ENCODE measurements around the gene VSNL1. TPM values are rescaled to one million over a fixed set of nuclear protein-coding genes. Genes with fewer than 3 reads are reported as not detected.

Gene VSNL1
- total RNA-seq, 1 donor: 0.36 TPM

DNA sequence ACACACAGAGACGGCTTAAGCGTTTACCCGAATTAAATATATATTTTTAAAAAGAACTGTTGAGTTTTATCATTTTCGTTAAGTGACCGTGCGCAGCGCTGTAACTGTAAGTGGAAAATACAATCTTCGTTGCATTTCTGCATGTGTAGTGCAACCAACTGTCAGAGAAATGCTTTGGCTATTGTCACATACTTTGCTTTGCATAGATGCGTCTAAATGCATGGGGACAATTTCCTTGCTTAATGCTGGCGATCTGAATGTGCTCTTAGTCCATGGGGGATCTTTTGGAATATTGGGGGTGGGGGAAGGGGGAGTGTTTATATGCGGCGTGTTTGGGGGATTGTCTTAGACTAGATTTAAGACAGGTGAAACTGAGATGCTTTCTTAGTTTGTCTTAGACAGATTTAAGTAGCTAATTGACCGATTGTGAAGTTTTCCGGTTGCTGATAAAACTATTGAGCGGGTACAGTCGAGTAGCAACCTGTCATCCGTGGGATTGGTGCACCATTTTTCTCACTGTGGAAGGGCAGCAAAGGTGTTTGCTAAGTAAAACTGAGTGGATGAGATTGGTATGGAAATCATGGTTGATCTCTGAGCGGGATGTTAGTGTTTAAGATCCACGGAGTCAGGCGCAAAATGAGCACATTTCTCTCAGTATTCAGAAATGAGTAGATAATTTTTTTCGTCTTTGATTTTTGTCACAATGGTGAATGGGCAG, 476 bp downstream of the VSNL1 start:
- peak overlapping the region; percentile 67 for H3K4me3 ChIP-seq (ENCODE audit: insufficient read depth, low read length)
- no peaks in the 10 kb centered on the region for H3K36me3 ChIP-seq (ENCODE audit: insufficient read depth, low read length)
- peak; percentile 27 for DNase-seq (ENCODE audit: insufficient read length, low spot score, missing footprints)
- no peaks in the 10 kb centered on the region for H3K9me3 ChIP-seq (ENCODE audit: low read depth, low read length)
- H3K27me3 ChIP-seq (ENCODE audit: insufficient read depth, low read length): peaks cover 61% of the 10 kb centered on the region
- peak overlapping the region; percentile 72 for H3K4me2 ChIP-seq (ENCODE audit: insufficient read depth, low read length)
- no peaks in the 10 kb centered on the region for H4K20me1 ChIP-seq (ENCODE audit: insufficient read depth, low read length)
- H3K4me1 ChIP-seq (ENCODE audit: insufficient read depth, low read length): peaks cover 5% of the 10 kb centered on the region
- no peak for TF ChIP-seq CTCF (IDR thresholded peaks at IDR 0.05; ENCODE audit: extremely low read depth, low read depth, low read length)
- H3K27ac ChIP-seq (ENCODE audit: low read depth, low read length): no peak overlapping the region
- no peak overlapping the region for H2AFZ ChIP-seq (ENCODE audit: low read length)
- no peaks in the 10 kb centered on the region for H3K79me2 ChIP-seq (ENCODE audit: insufficient read depth, low read length)

GRCh38 chr2:17541531-17541950, 1.0 kb downstream of the VSNL1 start:
- no peaks in the 10 kb centered on the region for H3K9me3 ChIP-seq (ENCODE audit: low read depth, low read length)
- H3K36me3 ChIP-seq (ENCODE audit: insufficient read depth, low read length): no peaks in the 10 kb centered on the region
- no peak overlapping the region for H3K27ac ChIP-seq (ENCODE audit: low read depth, low read length)
- no peaks in the 10 kb centered on the region for H3K79me2 ChIP-seq (ENCODE audit: insufficient read depth, low read length)
- no peak for TF ChIP-seq CTCF (IDR thresholded peaks at IDR 0.05; ENCODE audit: extremely low read depth, low read depth, low read length)
- H3K27me3 ChIP-seq (ENCODE audit: insufficient read depth, low read length): peaks cover 61% of the 10 kb centered on the region
- H4K20me1 ChIP-seq (ENCODE audit: insufficient read depth, low read length): no peaks in the 10 kb centered on the region
- H3K4me1 ChIP-seq (ENCODE audit: insufficient read depth, low read length): peaks cover 5% of the 10 kb centered on the region
- no peak overlapping the region for H3K4me2 ChIP-seq (ENCODE audit: insufficient read depth, low read length)
- no peak overlapping the region for H3K4me3 ChIP-seq (ENCODE audit: insufficient read depth, low read length)
- DNase-seq (ENCODE audit: insufficient read length, low spot score, missing footprints): no peak
- no peak overlapping the region for H2AFZ ChIP-seq (ENCODE audit: low read length)

GRCh38 chr2:17542471-17542870, 2.0 kb downstream of the VSNL1 start:
- H3K79me2 ChIP-seq (ENCODE audit: insufficient read depth, low read length): no peaks in the 10 kb centered on the region
- H4K20me1 ChIP-seq (ENCODE audit: insufficient read depth, low read length): no peaks in the 10 kb centered on the region
- DNase-seq (ENCODE audit: insufficient read length, low spot score, missing footprints): no peak
- peaks cover 5% of the 10 kb centered on the region for H3K4me1 ChIP-seq (ENCODE audit: insufficient read depth, low read length)
- H3K4me3 ChIP-seq (ENCODE audit: insufficient read depth, low read length): no peak overlapping the region
- H3K27me3 ChIP-seq (ENCODE audit: insufficient read depth, low read length): peaks cover 60% of the 10 kb centered on the region
- H3K36me3 ChIP-seq (ENCODE audit: insufficient read depth, low read length): no peaks in the 10 kb centered on the region
- H2AFZ ChIP-seq (ENCODE audit: low read length): no peak overlapping the region
- no peak overlapping the region for H3K27ac ChIP-seq (ENCODE audit: low read depth, low read length)
- no peak for TF ChIP-seq CTCF (IDR thresholded peaks at IDR 0.05; ENCODE audit: extremely low read depth, low read depth, low read length)
- no peak overlapping the region for H3K4me2 ChIP-seq (ENCODE audit: insufficient read depth, low read length)
- H3K9me3 ChIP-seq (ENCODE audit: low read depth, low read length): no peaks in the 10 kb centered on the region

DNA sequence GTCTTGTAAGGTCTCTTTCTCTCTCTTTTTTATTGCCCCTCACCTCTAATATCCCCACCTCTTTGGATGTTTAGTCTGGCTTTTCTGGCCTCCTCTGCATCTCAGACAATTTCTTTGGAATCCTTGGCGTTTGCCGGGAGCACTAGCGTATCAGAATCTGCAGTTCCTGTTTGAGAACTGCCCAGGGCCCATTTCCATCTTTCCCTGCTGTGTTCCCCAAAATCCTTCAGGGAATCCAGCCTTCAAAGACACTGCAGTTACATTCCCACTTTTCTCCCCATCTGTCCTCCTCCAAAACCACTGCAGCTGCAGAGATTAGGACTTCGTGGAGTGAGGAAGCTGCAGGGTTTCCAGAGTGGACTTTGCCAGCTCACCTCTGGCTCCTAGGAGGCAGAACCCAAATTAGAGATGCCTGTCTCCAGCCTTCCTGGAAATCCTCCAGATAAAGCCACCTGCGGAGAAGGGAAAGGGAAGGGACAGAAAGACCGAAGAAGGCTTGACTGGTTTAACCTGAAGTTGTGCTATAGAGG, 2.7 kb downstream of the VSNL1 start:
- Histone ChIP-seq H3K27ac (ENCODE audit: low read depth, low read length) (no peak overlapping the region), H4K20me1 (ENCODE audit: insufficient read depth, low read length) (no peaks in the 10 kb centered on the region), H3K27me3 (ENCODE audit: insufficient read depth, low read length) (peaks cover 55% of the 10 kb centered on the region), H3K9me3 (ENCODE audit: low read depth, low read length) (no peaks in the 10 kb centered on the region), H3K4me2 (ENCODE audit: insufficient read depth, low read length) (no peak overlapping the region), H3K4me3 (ENCODE audit: insufficient read depth, low read length) (no peak overlapping the region), H3K79me2 (ENCODE audit: insufficient read depth, low read length) (no peaks in the 10 kb centered on the region), H3K4me1 (ENCODE audit: insufficient read depth, low read length) (peaks cover 5% of the 10 kb centered on the region), H2AFZ (ENCODE audit: low read length) (no peak overlapping the region), H3K36me3 (ENCODE audit: insufficient read depth, low read length) (no peaks in the 10 kb centered on the region)
- DNase-seq (ENCODE audit: insufficient read length, low spot score, missing footprints): peak; percentile 56
- TF ChIP-seq CTCF (IDR thresholded peaks at IDR 0.05; ENCODE audit: extremely low read depth, low read depth, low read length): no peak

Measured in osteoblast (primary cell).